HepG2 (cell line): ENCODE results near the gene ENPP1. TPM values are rescaled to one million over a fixed set of nuclear protein-coding genes. Genes with fewer than 3 reads are reported as not detected.

Experiments
- AFF4 ChIP-seq: sonication (generic); formaldehyde crosslinking; IDR thresholded peaks from 2 replicates; pipeline ENCODE4 v1.4.0; 2020; ENCODE audit warnings: missing genetic modification reagents
- ASH2L ChIP-seq: fragments of 300-600, 200-600 bp; sonication (generic); IDR thresholded peaks from 2 replicates; pipeline ENCODE4 v1.7.0; 2017; ENCODE audit warnings: low read depth, mild to moderate bottlenecking, moderate library complexity, mixed read lengths, low read length; ENCODE audit not compliant: insufficient read length
- DRAP1 ChIP-seq: IDR thresholded peaks from 2 replicates; pipeline ENCODE4 v1.6.1; 2016; ENCODE audit warnings: missing genetic modification reagents, missing compliant biosample characterization
- KDM5A ChIP-seq: fragments of 200-600 bp; sonication (generic); IDR thresholded peaks from 2 replicates; pipeline ENCODE4 v1.7.0; 2018; ENCODE audit warnings: antibody characterized with exemption, mild to moderate bottlenecking, low read length, borderline replicate concordance
- NCOR1 ChIP-seq: fragments of 200-600 bp; sonication (generic); IDR thresholded peaks from 2 replicates; pipeline ENCODE4 v1.7.0; 2017; ENCODE audit warnings: antibody characterized with exemption, low read length, borderline replicate concordance
- STAT5B ChIP-seq: sonication (generic); formaldehyde crosslinking; IDR thresholded peaks from 2 replicates; pipeline ENCODE4 v1.4.0; 2020; ENCODE audit warnings: missing genetic modification reagents
- THAP9 ChIP-seq: sonication (generic); formaldehyde crosslinking; IDR thresholded peaks from 2 replicates; pipeline ENCODE4; 2020; ENCODE audit warnings: missing genetic modification reagents, mild to moderate bottlenecking, borderline replicate concordance
- UBTF ChIP-seq: sonication (generic); formaldehyde crosslinking; IDR thresholded peaks from 2 replicates; pipeline ENCODE4 v1.4.0; 2020; ENCODE audit warnings: mild to moderate bottlenecking, missing genetic modification reagents
- ZNF256 ChIP-seq: sonication (generic); formaldehyde crosslinking; conservative IDR thresholded peaks from 2 replicates; pipeline ENCODE4 v1.4.0; 2020; ENCODE audit warnings: missing genetic modification reagents
- ZNF503 ChIP-seq: sonication (generic); formaldehyde crosslinking; IDR thresholded peaks from 2 replicates; pipeline ENCODE4 v1.4.0; 2020; ENCODE audit warnings: missing genetic modification reagents
- polyA plus RNA-seq, 8 experiments: library from polyadenylated mRNA; depleted of rRNA in 3 of 8; stranded (reverse) in 7 of 8; unstranded in 1 of 8; fragments of >200 nt; fragmentation: Illumina TruSeq in 4 of 8; extraction: Trizol in 4 of 8; gene quantifications; 2 replicates each; pipeline versions ENCODE4 v1.2.1 to v1.2.3, GENCODE V29; 2011 to 2016; ENCODE audit warnings: low read depth in 4 of 8, missing spikeins in 1 of 8, mixed read lengths in 1 of 8; ENCODE audit not compliant: insufficient read depth in 1 of 8
- total RNA-seq, 5 experiments: library from RNA; depleted of rRNA; stranded (reverse); fragments of >200 nt; fragmentation: Illumina TruSeq; extraction: Trizol; gene quantifications; 2 replicates each; pipeline ENCODE4 v1.2.3, GENCODE V29; 2016; ENCODE audit warnings: low read depth in 1 of 5

The ENPP1 gene
- total and polyA plus RNA-seq, 2 of the 13 experiments (the other 11 are each of a cell fraction or from before 2014, with no cell fraction given) = 56.5 to 160 TPM

GRCh38 chr6:131807644-131808459 lies at the start of gene ENPP1 (continued):
- TF ChIP-seq AFF4 (CRISPR knock-in tag) = no peak
- no peak for TF ChIP-seq NCOR1
- TF ChIP-seq ZNF256 (CRISPR knock-in tag) = no peak
- TF ChIP-seq STAT5B (CRISPR knock-in tag) = no peak
- no peak for TF ChIP-seq THAP9
- peak; percentile 51 for TF ChIP-seq DRAP1 (CRISPR knock-in tag)
- TF ChIP-seq ASH2L = peak; percentile 76
- TF ChIP-seq ZNF503 (CRISPR knock-in tag) = peak; percentile 18; the same call in 1 of the 2 replicates
- TF ChIP-seq UBTF (CRISPR knock-in tag) = peak; percentile 91
- peak; percentile 34; the same call in 1 of the 2 replicates for TF ChIP-seq KDM5A
